GM23338 (cell line): Measurements from ENCODE around the gene FHIT. TPM values are rescaled to one million over a fixed set of nuclear protein-coding genes. Genes with fewer than 3 reads are reported as not detected.

Source experiments
- ATAC-seq: fragments of 200-7000 bp; cut with Tn5 transposase; 3 replicates; pipeline ENCODE4 v1.9.1; 2020
- DNase-seq: peaks from one replicate; pipeline ENCODE4 v3.0.0-alpha.2; 2015; ENCODE audit warnings: low spot score
- H2AFZ ChIP-seq: fragments of 200-600 bp; sonication (generic); 2 replicates; pipeline ENCODE4 v1.8.0; 2016; ENCODE audit warnings: antibody characterized with exemption, mild to moderate bottlenecking, moderate library complexity
- H3F3A ChIP-seq: fragments of 200-600 bp; sonication (generic); replicated peaks from 2 replicates; pipeline ENCODE4 v1.8.0; 2017; ENCODE audit warnings: antibody characterized with exemption, mixed run types, low read depth
- H3K27ac ChIP-seq: fragments of 200-600 bp; sonication (generic); 2 replicates; pipeline ENCODE4 v1.6.1; 2016; ENCODE audit warnings: low read depth
- H3K27me3 ChIP-seq: fragments of 200-600 bp; sonication (generic); 2 replicates; pipeline ENCODE4 v1.8.0; 2016; ENCODE audit warnings: mild to moderate bottlenecking, mixed run types, moderate library complexity; ENCODE audit not compliant: insufficient read depth
- H3K36me3 ChIP-seq: fragments of 200-600 bp; sonication (generic); 2 replicates; pipeline ENCODE4 v1.8.0; 2016; ENCODE audit warnings: mild to moderate bottlenecking; ENCODE audit not compliant: insufficient read depth
- H3K4me1 ChIP-seq: fragments of 200-600 bp; sonication (generic); 2 replicates; pipeline ENCODE4 v1.8.0; 2016; ENCODE audit warnings: mild to moderate bottlenecking, moderate library complexity; ENCODE audit not compliant: insufficient read depth
- H3K4me2 ChIP-seq: fragments of 200-600 bp; sonication (generic); 2 replicates; pipeline ENCODE4 v1.7.1; 2017; ENCODE audit warnings: mixed run types
- H3K4me3 ChIP-seq: fragments of 200-600 bp; sonication (generic); 2 replicates; pipeline ENCODE4 v1.6.1; 2016; ENCODE audit warnings: mixed run types
- H3K79me2 ChIP-seq: fragments of 200-600 bp; sonication (generic); replicated peaks from 2 replicates; pipeline ENCODE4 v1.8.0; 2017; ENCODE audit warnings: mild to moderate bottlenecking; ENCODE audit not compliant: insufficient read depth
- H3K9me2 ChIP-seq: fragments of 200-600 bp; sonication (generic); 2 replicates; pipeline ENCODE4 v1.8.0; 2017; ENCODE audit not compliant: insufficient read depth
- H4K20me1 ChIP-seq: fragments of 200-600 bp; sonication (generic); replicated peaks from 2 replicates; pipeline ENCODE4 v1.8.0; 2017; ENCODE audit warnings: mild to moderate bottlenecking; ENCODE audit not compliant: insufficient read depth
- H3K27ac Mint-ChIP-seq: 2 replicates; pipeline ENCODE4 v1.8.0; 2020; ENCODE audit warnings: inconsistent platforms, mild to moderate bottlenecking, moderate library complexity, mixed read lengths
- H3K27me3 Mint-ChIP-seq: 3 replicates; pipeline ENCODE4 v1.8.0; 2022; ENCODE audit warnings: low read depth, mild to moderate bottlenecking, moderate library complexity, mixed read lengths, inconsistent platforms; ENCODE audit not compliant: insufficient read depth, poor library complexity
- H3K36me3 Mint-ChIP-seq: 3 replicates; pipeline ENCODE4 v1.8.0; 2021; ENCODE audit warnings: low read depth, mild to moderate bottlenecking, inconsistent platforms, moderate library complexity, mixed read lengths
- H3K4me1 Mint-ChIP-seq: 3 replicates; pipeline ENCODE4 v1.8.0; 2020; ENCODE audit warnings: mild to moderate bottlenecking, inconsistent platforms, mixed read lengths
- H3K4me3 Mint-ChIP-seq: 3 replicates; pipeline ENCODE4 v1.8.0; 2021; ENCODE audit warnings: moderate library complexity, mild to moderate bottlenecking, inconsistent platforms, mixed read lengths
- H3K9me3 Mint-ChIP-seq: 3 replicates; pipeline ENCODE4 v1.8.0; 2020; ENCODE audit warnings: moderate library complexity, mild to moderate bottlenecking, inconsistent platforms, mixed read lengths
- CTCF ChIP-seq, 2 experiments: fragments of 200-600 bp in 1 of 2; sonication (generic) in 1 of 2; conservative IDR thresholded peaks; 2 replicates each; pipeline versions ENCODE4 v1.5.1 to v1.6.1; 2016 to 2017; ENCODE audit warnings: antibody characterized with exemption in 2 of 2, low read depth in 2 of 2, mild to moderate bottlenecking in 2 of 2, moderate library complexity in 1 of 2
- ETS1 ChIP-seq: IDR thresholded peaks from 2 replicates; pipeline ENCODE4 v1.6.1; 2016; ENCODE audit warnings: antibody characterized with exemption
- EZH2 ChIP-seq: fragments of 200-600 bp; sonication (generic); IDR thresholded peaks from one replicate; pipeline ENCODE4 v1.8.0; 2017; ENCODE audit warnings: antibody characterized with exemption, mild to moderate bottlenecking, low read depth; ENCODE audit not compliant: unreplicated experiment
- EZH2phosphoT487 ChIP-seq: fragments of 200-600 bp; sonication (generic); IDR thresholded peaks from one replicate; pipeline ENCODE4 v1.8.1; 2018; ENCODE audit warnings: antibody characterized with exemption; ENCODE audit not compliant: unreplicated experiment
- STAT1 ChIP-seq: IDR thresholded peaks from one replicate; pipeline ENCODE4 v1.6.1; 2016; ENCODE audit warnings: antibody characterized with exemption; ENCODE audit not compliant: unreplicated experiment
- ZNF331 ChIP-seq: fragments of 250-450 bp; sonication (Bioruptor Pico); IDR thresholded peaks from 2 replicates; pipeline ENCODE4 v1.5.0; 2020; ENCODE audit warnings: low read depth, mild to moderate bottlenecking, moderate library complexity
- polyA plus RNA-seq: library from polyadenylated mRNA; unstranded; fragments of >200 nt; fragmentation: Nextera tagmentation; extraction: Ambion mirVana; gene quantifications from 2 replicates; pipeline ENCODE4 v1.2.1, GENCODE V29; 2016
- total RNA-seq: library from RNA; depleted of rRNA; stranded (reverse); fragments of >200 nt; shearing (Covaris generic); gene quantifications from 2 replicates; pipeline ENCODE4 v1.2.3, GENCODE V29; 2014
- TF ChIP-seq, protein P1 (sequence below): IDR thresholded peaks from one replicate; pipeline ENCODE4 v1.6.1; 2018; ENCODE audit warnings: antibody characterized with exemption; ENCODE audit not compliant: unreplicated experiment

FHIT gene
- total and polyA plus RNA-seq, 2 experiments from 2014 or later: 3.0 to 8.3 TPM

DNA sequence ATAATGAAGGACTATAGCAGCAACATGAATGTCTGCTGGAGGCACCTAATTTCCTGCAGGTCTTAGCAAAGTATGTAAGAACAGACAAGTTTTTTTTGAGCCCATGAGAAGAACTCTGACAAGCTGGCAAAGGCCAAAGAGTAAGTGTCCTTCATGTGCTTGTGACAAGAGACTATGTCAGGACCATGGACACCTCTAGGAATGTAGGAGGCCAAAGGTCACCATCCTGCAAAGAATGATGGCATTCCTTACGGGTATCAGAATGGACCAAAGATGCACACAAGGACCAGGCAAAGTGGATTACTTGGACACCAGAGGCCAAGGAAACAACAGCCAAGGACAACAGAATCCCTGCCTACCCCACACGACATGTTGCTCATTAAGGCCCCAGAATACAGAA, 1343.0 kb downstream of the FHIT start:
- Histone ChIP-seq H3K79me2 (no peaks in the 10 kb centered on the region), H3K36me3 (no peaks in the 10 kb centered on the region), H3K4me1 (no peaks in the 10 kb centered on the region), H4K20me1 (no peaks in the 10 kb centered on the region), H3K27me3 (no peaks in the 10 kb centered on the region), H3K4me2 (no peak overlapping the region), H3K4me3 (no peak overlapping the region), H3K9me2 (peaks cover 8% of the 10 kb centered on the region; the same call in 1 of the 2 replicates), H3K27ac (no peak overlapping the region), H2AFZ (no peak overlapping the region), H3F3A (no peaks in the 10 kb centered on the region)
- DNase-seq: peak; percentile 17
- Mint-ChIP-seq H3K27me3 (peaks cover 4% of the 10 kb centered on the region), H3K36me3 (peaks cover 11% of the 10 kb centered on the region), H3K9me3 (peaks cover 9% of the 10 kb centered on the region), H3K4me1 (no peaks in the 10 kb centered on the region), H3K4me3 (no peak overlapping the region), H3K27ac (no peak overlapping the region)
- no peak; the same call in 2 of the 3 replicates for ATAC-seq
- TF ChIP-seq, protein P1, sequence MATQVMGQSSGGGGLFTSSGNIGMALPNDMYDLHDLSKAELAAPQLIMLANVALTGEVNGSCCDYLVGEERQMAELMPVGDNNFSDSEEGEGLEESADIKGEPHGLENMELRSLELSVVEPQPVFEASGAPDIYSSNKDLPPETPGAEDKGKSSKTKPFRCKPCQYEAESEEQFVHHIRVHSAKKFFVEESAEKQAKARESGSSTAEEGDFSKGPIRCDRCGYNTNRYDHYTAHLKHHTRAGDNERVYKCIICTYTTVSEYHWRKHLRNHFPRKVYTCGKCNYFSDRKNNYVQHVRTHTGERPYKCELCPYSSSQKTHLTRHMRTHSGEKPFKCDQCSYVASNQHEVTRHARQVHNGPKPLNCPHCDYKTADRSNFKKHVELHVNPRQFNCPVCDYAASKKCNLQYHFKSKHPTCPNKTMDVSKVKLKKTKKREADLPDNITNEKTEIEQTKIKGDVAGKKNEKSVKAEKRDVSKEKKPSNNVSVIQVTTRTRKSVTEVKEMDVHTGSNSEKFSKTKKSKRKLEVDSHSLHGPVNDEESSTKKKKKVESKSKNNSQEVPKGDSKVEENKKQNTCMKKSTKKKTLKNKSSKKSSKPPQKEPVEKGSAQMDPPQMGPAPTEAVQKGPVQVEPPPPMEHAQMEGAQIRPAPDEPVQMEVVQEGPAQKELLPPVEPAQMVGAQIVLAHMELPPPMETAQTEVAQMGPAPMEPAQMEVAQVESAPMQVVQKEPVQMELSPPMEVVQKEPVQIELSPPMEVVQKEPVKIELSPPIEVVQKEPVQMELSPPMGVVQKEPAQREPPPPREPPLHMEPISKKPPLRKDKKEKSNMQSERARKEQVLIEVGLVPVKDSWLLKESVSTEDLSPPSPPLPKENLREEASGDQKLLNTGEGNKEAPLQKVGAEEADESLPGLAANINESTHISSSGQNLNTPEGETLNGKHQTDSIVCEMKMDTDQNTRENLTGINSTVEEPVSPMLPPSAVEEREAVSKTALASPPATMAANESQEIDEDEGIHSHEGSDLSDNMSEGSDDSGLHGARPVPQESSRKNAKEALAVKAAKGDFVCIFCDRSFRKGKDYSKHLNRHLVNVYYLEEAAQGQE: peak; percentile 76
- TF ChIP-seq EZH2phosphoT487: no peak

GRCh38 chr3:59904296-59904695, 1347.0 kb downstream of the FHIT start:
- Mint-ChIP-seq H3K27me3 (peaks cover 2% of the 10 kb centered on the region), H3K27ac (no peak overlapping the region), H3K36me3 (peaks cover 11% of the 10 kb centered on the region), H3K9me3 (peaks cover 11% of the 10 kb centered on the region), H3K4me3 (no peak overlapping the region), H3K4me1 (no peaks in the 10 kb centered on the region)
- ATAC-seq: no peak
- Histone ChIP-seq H3K36me3 (no peaks in the 10 kb centered on the region), H3F3A (no peaks in the 10 kb centered on the region), H4K20me1 (no peaks in the 10 kb centered on the region), H3K4me1 (no peaks in the 10 kb centered on the region), H3K9me2 (peaks cover 10% of the 10 kb centered on the region), H3K27ac (no peak overlapping the region), H2AFZ (no peak overlapping the region), H3K79me2 (no peaks in the 10 kb centered on the region), H3K4me3 (no peak overlapping the region), H3K4me2 (no peak overlapping the region), H3K27me3 (no peaks in the 10 kb centered on the region)
- DNase-seq: no peak
- TF ChIP-seq CTCF (conservative IDR thresholded peaks at IDR 0.05; ENCODE audit: low read depth in 2 of 2) (no peak), ZNF331 (CRISPR knock-in tag) (no peak), ETS1 (no peak), STAT1 (no peak), EZH2 (no peak)
- TF ChIP-seq, protein P1: no peak
